Measurements from ENCODE around the gene ACOX3.

ACOX3 gene

GRCh38 chr4:8347660-8348059 is 92.9 kb downstream of the ACOX3 start:
- no peaks in the 10 kb centered on the region for H3K4me1 ChIP-seq (ENCODE audit: control insufficient read depth in 1 of 2, insufficient read depth in 2 of 2, low read length in 2 of 2)

GRCh38 chr4:8346838-8347605 is 93.5 kb downstream of the ACOX3 start:
- H3K36me3 ChIP-seq (ENCODE audit: control insufficient read depth in 1 of 2, insufficient read depth in 2 of 2, low read length in 2 of 2), result no peaks in the 10 kb centered on the region

More at GRCh38 chr4:8347660-8348059, 92.9 kb downstream of the ACOX3 start:
- H3K36me3 ChIP-seq (ENCODE audit: control insufficient read depth in 1 of 2, insufficient read depth in 2 of 2, low read length in 2 of 2), result no peaks in the 10 kb centered on the region
- H3K27me3 ChIP-seq (ENCODE audit: control insufficient read depth in 1 of 2, insufficient read depth in 2 of 2, low read length in 2 of 2), result no peaks in the 10 kb centered on the region
- H3K9me3 ChIP-seq (ENCODE audit: control insufficient read depth in 1 of 2, low read length in 2 of 2), result no peaks in the 10 kb centered on the region
- H3K9ac ChIP-seq (ENCODE audit: low read depth in 1 of 2, low read length in 2 of 2), result no peak overlapping the region
- H3K4me3 ChIP-seq (ENCODE audit: low read depth in 1 of 2, low read length in 2 of 2), result no peak overlapping the region
- H3K27ac ChIP-seq (ENCODE audit: low read depth, low read length), result no peak overlapping the region

GRCh38 chr4:8345946-8346814 is 94.3 kb downstream of the ACOX3 start:
- Histone ChIP-seq H3K9ac (ENCODE audit: low read depth in 1 of 2, low read length in 2 of 2) (no peak overlapping the region), H3K27ac (ENCODE audit: low read depth, low read length) (no peak overlapping the region), H3K9me3 (ENCODE audit: control insufficient read depth in 1 of 2, low read length in 2 of 2) (no peaks in the 10 kb centered on the region), H3K4me1 (ENCODE audit: control insufficient read depth in 1 of 2, insufficient read depth in 2 of 2, low read length in 2 of 2) (no peaks in the 10 kb centered on the region), H3K27me3 (ENCODE audit: control insufficient read depth in 1 of 2, insufficient read depth in 2 of 2, low read length in 2 of 2) (no peaks in the 10 kb centered on the region), H3K4me3 (ENCODE audit: low read depth in 1 of 2, low read length in 2 of 2) (no peak overlapping the region), H3K36me3 (ENCODE audit: control insufficient read depth in 1 of 2, insufficient read depth in 2 of 2, low read length in 2 of 2) (no peaks in the 10 kb centered on the region)

More at GRCh38 chr4:8346838-8347605, 93.5 kb downstream of the ACOX3 start:
- no peak overlapping the region for H3K4me3 ChIP-seq (ENCODE audit: low read depth in 1 of 2, low read length in 2 of 2)
- H3K9ac ChIP-seq (ENCODE audit: low read depth in 1 of 2, low read length in 2 of 2), result no peak overlapping the region
- no peaks in the 10 kb centered on the region for H3K27me3 ChIP-seq (ENCODE audit: control insufficient read depth in 1 of 2, insufficient read depth in 2 of 2, low read length in 2 of 2)
- H3K27ac ChIP-seq (ENCODE audit: low read depth, low read length), result no peak overlapping the region
- no peaks in the 10 kb centered on the region for H3K4me1 ChIP-seq (ENCODE audit: control insufficient read depth in 1 of 2, insufficient read depth in 2 of 2, low read length in 2 of 2)
- H3K9me3 ChIP-seq (ENCODE audit: control insufficient read depth in 1 of 2, low read length in 2 of 2), result no peaks in the 10 kb centered on the region

GRCh38 chr4:8345053-8345945 is 95.2 kb downstream of the ACOX3 start:
- Histone ChIP-seq H3K9me3 (ENCODE audit: control insufficient read depth in 1 of 2, low read length in 2 of 2) (no peaks in the 10 kb centered on the region), H3K27ac (ENCODE audit: low read depth, low read length) (no peak overlapping the region), H3K9ac (ENCODE audit: low read depth in 1 of 2, low read length in 2 of 2) (no peak overlapping the region), H3K4me3 (ENCODE audit: low read depth in 1 of 2, low read length in 2 of 2) (no peak overlapping the region), H3K36me3 (ENCODE audit: control insufficient read depth in 1 of 2, insufficient read depth in 2 of 2, low read length in 2 of 2) (no peaks in the 10 kb centered on the region), H3K4me1 (ENCODE audit: control insufficient read depth in 1 of 2, insufficient read depth in 2 of 2, low read length in 2 of 2) (no peaks in the 10 kb centered on the region), H3K27me3 (ENCODE audit: control insufficient read depth in 1 of 2, insufficient read depth in 2 of 2, low read length in 2 of 2) (no peaks in the 10 kb centered on the region)

- Histone ChIP-seq H3K9ac (ENCODE audit: low read depth in 1 of 2, low read length in 2 of 2) (no peak overlapping the region), H3K27me3 (ENCODE audit: control insufficient read depth in 1 of 2, insufficient read depth in 2 of 2, low read length in 2 of 2) (no peaks in the 10 kb centered on the region), H3K36me3 (ENCODE audit: control insufficient read depth in 1 of 2, insufficient read depth in 2 of 2, low read length in 2 of 2) (no peaks in the 10 kb centered on the region), H3K4me3 (ENCODE audit: low read depth in 1 of 2, low read length in 2 of 2) (no peak overlapping the region), H3K27ac (ENCODE audit: low read depth, low read length) (no peak overlapping the region), H3K9me3 (ENCODE audit: control insufficient read depth in 1 of 2, low read length in 2 of 2) (no peaks in the 10 kb centered on the region), H3K4me1 (ENCODE audit: control insufficient read depth in 1 of 2, insufficient read depth in 2 of 2, low read length in 2 of 2) (no peaks in the 10 kb centered on the region)
Observed at GRCh38 chr4:8344377-8344776, 96.1 kb downstream of the ACOX3 start.

- H3K4me3 ChIP-seq (ENCODE audit: low read depth in 1 of 2, low read length in 2 of 2), result no peak overlapping the region
Observed at GRCh38 chr4:8343967-8344331, 96.6 kb downstream of the ACOX3 start.

GRCh38 chr4:8343262-8343966 is 97.1 kb downstream of the ACOX3 start:
- Histone ChIP-seq H3K4me3 (ENCODE audit: low read depth in 1 of 2, low read length in 2 of 2) (no peak overlapping the region), H3K27ac (ENCODE audit: low read depth, low read length) (no peak overlapping the region), H3K27me3 (ENCODE audit: control insufficient read depth in 1 of 2, insufficient read depth in 2 of 2, low read length in 2 of 2) (no peaks in the 10 kb centered on the region), H3K4me1 (ENCODE audit: control insufficient read depth in 1 of 2, insufficient read depth in 2 of 2, low read length in 2 of 2) (no peaks in the 10 kb centered on the region), H3K9me3 (ENCODE audit: control insufficient read depth in 1 of 2, low read length in 2 of 2) (no peaks in the 10 kb centered on the region), H3K36me3 (ENCODE audit: control insufficient read depth in 1 of 2, insufficient read depth in 2 of 2, low read length in 2 of 2) (no peaks in the 10 kb centered on the region), H3K9ac (ENCODE audit: low read depth in 1 of 2, low read length in 2 of 2) (no peak overlapping the region)

More at GRCh38 chr4:8343967-8344331, 96.6 kb downstream of the ACOX3 start:
- H3K9me3 ChIP-seq (ENCODE audit: control insufficient read depth in 1 of 2, low read length in 2 of 2), result no peaks in the 10 kb centered on the region
- H3K36me3 ChIP-seq (ENCODE audit: control insufficient read depth in 1 of 2, insufficient read depth in 2 of 2, low read length in 2 of 2), result no peaks in the 10 kb centered on the region
- H3K9ac ChIP-seq (ENCODE audit: low read depth in 1 of 2, low read length in 2 of 2), result no peak overlapping the region
- no peak overlapping the region for H3K27ac ChIP-seq (ENCODE audit: low read depth, low read length)
- no peaks in the 10 kb centered on the region for H3K4me1 ChIP-seq (ENCODE audit: control insufficient read depth in 1 of 2, insufficient read depth in 2 of 2, low read length in 2 of 2)
- H3K27me3 ChIP-seq (ENCODE audit: control insufficient read depth in 1 of 2, insufficient read depth in 2 of 2, low read length in 2 of 2), result no peaks in the 10 kb centered on the region

GRCh38 chr4:8342651-8343261 is 97.8 kb downstream of the ACOX3 start:
- H3K4me1 ChIP-seq (ENCODE audit: control insufficient read depth in 1 of 2, insufficient read depth in 2 of 2, low read length in 2 of 2), result no peaks in the 10 kb centered on the region
- H3K27ac ChIP-seq (ENCODE audit: low read depth, low read length), result no peak overlapping the region
- H3K27me3 ChIP-seq (ENCODE audit: control insufficient read depth in 1 of 2, insufficient read depth in 2 of 2, low read length in 2 of 2), result no peaks in the 10 kb centered on the region
- H3K9ac ChIP-seq (ENCODE audit: low read depth in 1 of 2, low read length in 2 of 2), result no peak overlapping the region
- H3K4me3 ChIP-seq (ENCODE audit: low read depth in 1 of 2, low read length in 2 of 2), result no peak overlapping the region
- no peaks in the 10 kb centered on the region for H3K36me3 ChIP-seq (ENCODE audit: control insufficient read depth in 1 of 2, insufficient read depth in 2 of 2, low read length in 2 of 2)
- no peaks in the 10 kb centered on the region for H3K9me3 ChIP-seq (ENCODE audit: control insufficient read depth in 1 of 2, low read length in 2 of 2)

- H3K27ac ChIP-seq (ENCODE audit: low read depth, low read length), result no peak overlapping the region
- no peaks in the 10 kb centered on the region for H3K9me3 ChIP-seq (ENCODE audit: control insufficient read depth in 1 of 2, low read length in 2 of 2)
- no peaks in the 10 kb centered on the region for H3K4me1 ChIP-seq (ENCODE audit: control insufficient read depth in 1 of 2, insufficient read depth in 2 of 2, low read length in 2 of 2)
- H3K27me3 ChIP-seq (ENCODE audit: control insufficient read depth in 1 of 2, insufficient read depth in 2 of 2, low read length in 2 of 2), result no peaks in the 10 kb centered on the region
- H3K36me3 ChIP-seq (ENCODE audit: control insufficient read depth in 1 of 2, insufficient read depth in 2 of 2, low read length in 2 of 2), result no peaks in the 10 kb centered on the region
- no peak overlapping the region for H3K9ac ChIP-seq (ENCODE audit: low read depth in 1 of 2, low read length in 2 of 2)
- no peak overlapping the region for H3K4me3 ChIP-seq (ENCODE audit: low read depth in 1 of 2, low read length in 2 of 2)
Observed at GRCh38 chr4:8341691-8342090, 98.8 kb downstream of the ACOX3 start.

All from duodenal mucosa (tissue), 2 donors.